ENCODE data around the gene PRR20G.

Gene PRR20G

GRCh38 chr3:127276995-127277394 is 10.9 kb downstream of the PRR20G start:
- H3K36me3 ChIP-seq (ENCODE audit: control insufficient read depth, insufficient read depth, low read length, severe bottlenecking) = no peaks in the 10 kb centered on the region
- no peak overlapping the region for H3K4me3 ChIP-seq (ENCODE audit: low read length)
- H3K9me3 ChIP-seq (ENCODE audit: control insufficient read depth, low read length) = no peaks in the 10 kb centered on the region
- peaks cover 3% of the 10 kb centered on the region for H3K27me3 ChIP-seq (replicated peaks; ENCODE audit: control insufficient read depth, insufficient read depth, low read length)
- no peak overlapping the region for H3K9ac ChIP-seq (ENCODE audit: low read length)
- no peaks in the 10 kb centered on the region for H3K4me1 ChIP-seq (ENCODE audit: control insufficient read depth, insufficient read depth, low read length)
- no peak for DNase-seq (ENCODE audit: low read depth)

GRCh38 chr3:127276396-127276795 is 11.4 kb downstream of the PRR20G start:
- H3K9me3 ChIP-seq (ENCODE audit: control insufficient read depth, low read length) = no peaks in the 10 kb centered on the region
- no peak overlapping the region for H3K4me3 ChIP-seq (ENCODE audit: low read length)
- no peaks in the 10 kb centered on the region for H3K4me1 ChIP-seq (ENCODE audit: control insufficient read depth, insufficient read depth, low read length)
- H3K27me3 ChIP-seq (replicated peaks; ENCODE audit: control insufficient read depth, insufficient read depth, low read length) = no peaks in the 10 kb centered on the region
- DNase-seq (ENCODE audit: low read depth) = no peak
- no peak overlapping the region for H3K9ac ChIP-seq (ENCODE audit: low read length)
- no peaks in the 10 kb centered on the region for H3K36me3 ChIP-seq (ENCODE audit: control insufficient read depth, insufficient read depth, low read length, severe bottlenecking)

- Histone ChIP-seq H3K4me3 (ENCODE audit: low read length) (no peak overlapping the region), H3K27me3 (replicated peaks; ENCODE audit: control insufficient read depth, insufficient read depth, low read length) (no peaks in the 10 kb centered on the region), H3K9ac (ENCODE audit: low read length) (no peak overlapping the region), H3K36me3 (ENCODE audit: control insufficient read depth, insufficient read depth, low read length, severe bottlenecking) (no peaks in the 10 kb centered on the region), H3K4me1 (ENCODE audit: control insufficient read depth, insufficient read depth, low read length) (no peaks in the 10 kb centered on the region), H3K9me3 (ENCODE audit: control insufficient read depth, low read length) (no peaks in the 10 kb centered on the region)
- DNase-seq (ENCODE audit: low read depth) = peak; percentile 48
Observed at GRCh38 chr3:127275287-127275781, 12.5 kb downstream of the PRR20G start.

- Histone ChIP-seq H3K27me3 (replicated peaks; ENCODE audit: control insufficient read depth, insufficient read depth, low read length) (no peaks in the 10 kb centered on the region), H3K9ac (ENCODE audit: low read length) (no peak overlapping the region), H3K36me3 (ENCODE audit: control insufficient read depth, insufficient read depth, low read length, severe bottlenecking) (no peaks in the 10 kb centered on the region), H3K4me1 (ENCODE audit: control insufficient read depth, insufficient read depth, low read length) (no peaks in the 10 kb centered on the region), H3K4me3 (ENCODE audit: low read length) (no peak overlapping the region), H3K9me3 (ENCODE audit: control insufficient read depth, low read length) (peaks cover 9% of the 10 kb centered on the region)
- DNase-seq (ENCODE audit: low read depth) = no peak
Observed at GRCh38 chr3:127274200-127274760, 13.6 kb downstream of the PRR20G start.

GRCh38 chr3:127273206-127273605 is 14.6 kb downstream of the PRR20G start:
- no peak for DNase-seq (ENCODE audit: low read depth)
- Histone ChIP-seq H3K4me1 (ENCODE audit: control insufficient read depth, insufficient read depth, low read length) (no peaks in the 10 kb centered on the region), H3K36me3 (ENCODE audit: control insufficient read depth, insufficient read depth, low read length, severe bottlenecking) (no peaks in the 10 kb centered on the region)

GRCh38 chr3:127266186-127266585 is 21.7 kb downstream of the PRR20G start:
- no peak overlapping the region for H3K9ac ChIP-seq (ENCODE audit: low read length)
- DNase-seq (ENCODE audit: low read depth) = no peak

More at GRCh38 chr3:127273206-127273605, 14.6 kb downstream of the PRR20G start:
- Histone ChIP-seq H3K9ac (ENCODE audit: low read length) (no peak overlapping the region), H3K4me3 (ENCODE audit: low read length) (no peak overlapping the region), H3K27me3 (replicated peaks; ENCODE audit: control insufficient read depth, insufficient read depth, low read length) (no peaks in the 10 kb centered on the region), H3K9me3 (ENCODE audit: control insufficient read depth, low read length) (peaks cover 19% of the 10 kb centered on the region)

GRCh38 chr3:127265581-127265981 is 22.3 kb downstream of the PRR20G start:
- no peaks in the 10 kb centered on the region for H3K4me1 ChIP-seq (ENCODE audit: control insufficient read depth, insufficient read depth, low read length)
- H3K9me3 ChIP-seq (ENCODE audit: control insufficient read depth, low read length) = peaks cover 22% of the 10 kb centered on the region
- no peaks in the 10 kb centered on the region for H3K36me3 ChIP-seq (ENCODE audit: control insufficient read depth, insufficient read depth, low read length, severe bottlenecking)
- H3K27me3 ChIP-seq (replicated peaks; ENCODE audit: control insufficient read depth, insufficient read depth, low read length) = peaks cover 42% of the 10 kb centered on the region
- DNase-seq (ENCODE audit: low read depth) = no peak
- no peak overlapping the region for H3K9ac ChIP-seq (ENCODE audit: low read length)
- H3K4me3 ChIP-seq (ENCODE audit: low read length) = no peak overlapping the region

More at GRCh38 chr3:127266186-127266585, 21.7 kb downstream of the PRR20G start:
- Histone ChIP-seq H3K27me3 (replicated peaks; ENCODE audit: control insufficient read depth, insufficient read depth, low read length) (peaks cover 42% of the 10 kb centered on the region), H3K9me3 (ENCODE audit: control insufficient read depth, low read length) (peaks cover 22% of the 10 kb centered on the region), H3K36me3 (ENCODE audit: control insufficient read depth, insufficient read depth, low read length, severe bottlenecking) (no peaks in the 10 kb centered on the region), H3K4me3 (ENCODE audit: low read length) (no peak overlapping the region), H3K4me1 (ENCODE audit: control insufficient read depth, insufficient read depth, low read length) (no peaks in the 10 kb centered on the region)

GRCh38 chr3:127264794-127265514 is 22.9 kb downstream of the PRR20G start:
- Histone ChIP-seq H3K27me3 (replicated peaks; ENCODE audit: control insufficient read depth, insufficient read depth, low read length) (peaks cover 46% of the 10 kb centered on the region), H3K36me3 (ENCODE audit: control insufficient read depth, insufficient read depth, low read length, severe bottlenecking) (no peaks in the 10 kb centered on the region), H3K4me1 (ENCODE audit: control insufficient read depth, insufficient read depth, low read length) (no peaks in the 10 kb centered on the region), H3K9me3 (ENCODE audit: control insufficient read depth, low read length) (peaks cover 20% of the 10 kb centered on the region), H3K9ac (ENCODE audit: low read length) (no peak overlapping the region), H3K4me3 (ENCODE audit: low read length) (no peak overlapping the region)
- no peak for DNase-seq (ENCODE audit: low read depth)

- no peak overlapping the region for H3K9ac ChIP-seq (ENCODE audit: low read length)
- H3K4me3 ChIP-seq (ENCODE audit: low read length) = no peak overlapping the region
- H3K27me3 ChIP-seq (replicated peaks; ENCODE audit: control insufficient read depth, insufficient read depth, low read length) = peaks cover 52% of the 10 kb centered on the region
- no peaks in the 10 kb centered on the region for H3K36me3 ChIP-seq (ENCODE audit: control insufficient read depth, insufficient read depth, low read length, severe bottlenecking)
- no peak for DNase-seq (ENCODE audit: low read depth)
- H3K4me1 ChIP-seq (ENCODE audit: control insufficient read depth, insufficient read depth, low read length) = no peaks in the 10 kb centered on the region
- peaks cover 14% of the 10 kb centered on the region for H3K9me3 ChIP-seq (ENCODE audit: control insufficient read depth, low read length)
Observed at GRCh38 chr3:127264292-127264691, 23.6 kb downstream of the PRR20G start.

GRCh38 chr3:127263586-127264231 is 24.1 kb downstream of the PRR20G start:
- Histone ChIP-seq H3K27me3 (replicated peaks; ENCODE audit: control insufficient read depth, insufficient read depth, low read length) (peaks cover 52% of the 10 kb centered on the region), H3K36me3 (ENCODE audit: control insufficient read depth, insufficient read depth, low read length, severe bottlenecking) (no peaks in the 10 kb centered on the region), H3K4me3 (ENCODE audit: low read length) (no peak overlapping the region), H3K4me1 (ENCODE audit: control insufficient read depth, insufficient read depth, low read length) (no peaks in the 10 kb centered on the region), H3K9ac (ENCODE audit: low read length) (no peak overlapping the region), H3K9me3 (ENCODE audit: control insufficient read depth, low read length) (peaks cover 8% of the 10 kb centered on the region)
- no peak for DNase-seq (ENCODE audit: low read depth)

- Histone ChIP-seq H3K4me3 (ENCODE audit: low read length) (no peak overlapping the region), H3K9ac (ENCODE audit: low read length) (no peak overlapping the region), H3K27me3 (replicated peaks; ENCODE audit: control insufficient read depth, insufficient read depth, low read length) (peaks cover 52% of the 10 kb centered on the region), H3K9me3 (ENCODE audit: control insufficient read depth, low read length) (peaks cover 3% of the 10 kb centered on the region), H3K4me1 (ENCODE audit: control insufficient read depth, insufficient read depth, low read length) (no peaks in the 10 kb centered on the region), H3K36me3 (ENCODE audit: control insufficient read depth, insufficient read depth, low read length, severe bottlenecking) (no peaks in the 10 kb centered on the region)
- DNase-seq (ENCODE audit: low read depth) = no peak
Observed at GRCh38 chr3:127263037-127263436, 24.8 kb downstream of the PRR20G start.

Data from adipocyte (in vitro differentiated cells).